GM18870 (cell line): ENCODE data around the gene CEP350.

ENCODE experiments used
- ATAC-seq: cut with Tn5 transposase; IDR thresholded peaks from one replicate; pipeline ENCODE4 v1.9.1; 2021; ENCODE audit warnings: moderate library complexity; ENCODE audit not compliant: unreplicated experiment

The CEP350 gene

GRCh38 chr1:180046674-180047073 lies 92.1 kb downstream of the CEP350 start:
- no peak for ATAC-seq

GRCh38 chr1:180053594-180054567 lies 99.3 kb downstream of the CEP350 start:
- no peak for ATAC-seq

DNA sequence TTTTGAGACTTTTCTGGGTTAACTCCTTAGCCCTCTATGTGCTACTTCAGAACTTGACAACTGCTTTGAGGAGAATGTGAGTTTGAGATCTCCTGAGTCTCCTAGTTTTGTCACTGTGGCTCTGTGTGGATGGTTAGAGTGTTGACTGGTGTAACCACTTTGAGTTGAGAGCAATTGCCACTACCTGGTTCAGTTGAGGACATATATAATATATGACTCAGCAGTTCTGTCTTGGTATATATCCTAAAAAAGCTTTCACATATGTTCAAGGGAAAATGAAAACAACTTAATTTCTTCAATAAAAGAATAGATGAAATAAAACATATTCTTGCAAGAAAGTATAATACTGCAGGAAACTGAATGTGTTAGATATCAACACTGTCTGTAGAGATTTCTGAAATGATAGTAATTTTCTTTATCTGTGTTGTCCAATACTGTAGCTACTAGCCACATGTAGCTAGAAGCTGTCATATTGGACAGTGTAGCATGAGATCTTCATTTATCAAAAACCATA lies 103.3 kb downstream of the CEP350 start:
- no peak for ATAC-seq

DNA sequence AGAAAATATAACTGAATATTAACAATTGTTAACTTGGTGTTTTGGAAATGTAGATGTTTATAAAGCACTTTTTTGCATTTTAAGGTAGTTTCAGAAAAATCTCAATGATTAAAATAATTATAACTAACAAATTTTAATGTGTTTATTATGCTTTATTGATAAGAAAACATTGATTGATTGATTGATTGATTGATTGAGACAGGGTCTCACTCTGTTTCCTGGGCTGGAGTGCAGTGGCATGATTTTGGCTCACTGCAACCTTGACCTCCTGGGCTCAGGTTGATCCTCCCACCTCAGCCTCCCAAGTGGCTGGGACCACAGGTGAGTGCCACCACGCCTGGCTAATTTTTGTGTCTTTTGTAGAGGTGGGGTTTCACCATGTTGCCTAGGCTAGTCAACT lies 106.4 kb downstream of the CEP350 start:
- no peak for ATAC-seq

DNA sequence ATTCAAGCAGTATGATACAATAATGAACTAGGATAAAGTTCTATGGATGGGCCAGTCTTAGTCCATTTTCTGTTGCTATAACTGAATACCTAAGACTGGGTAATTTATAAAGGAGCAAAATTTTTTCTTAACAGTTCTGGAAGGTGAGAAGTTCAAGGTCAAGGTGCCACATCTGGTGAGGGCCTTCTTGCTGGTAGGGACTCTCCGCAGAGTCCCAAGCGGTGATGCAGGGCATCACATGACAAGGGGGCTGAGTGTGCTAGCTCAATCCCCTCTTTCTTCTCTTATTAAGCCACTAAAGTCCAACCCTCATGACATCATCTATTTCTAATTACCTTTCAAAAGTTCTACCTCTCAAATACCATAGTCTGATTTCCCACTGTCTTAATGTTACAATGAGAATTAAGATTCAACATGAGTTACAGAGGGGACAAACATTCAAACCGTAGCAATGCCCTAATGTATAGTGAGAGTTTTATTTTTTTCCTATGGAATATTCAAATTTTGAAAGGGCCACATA lies 107.9 kb downstream of the CEP350 start:
- ATAC-seq = no peak

DNA sequence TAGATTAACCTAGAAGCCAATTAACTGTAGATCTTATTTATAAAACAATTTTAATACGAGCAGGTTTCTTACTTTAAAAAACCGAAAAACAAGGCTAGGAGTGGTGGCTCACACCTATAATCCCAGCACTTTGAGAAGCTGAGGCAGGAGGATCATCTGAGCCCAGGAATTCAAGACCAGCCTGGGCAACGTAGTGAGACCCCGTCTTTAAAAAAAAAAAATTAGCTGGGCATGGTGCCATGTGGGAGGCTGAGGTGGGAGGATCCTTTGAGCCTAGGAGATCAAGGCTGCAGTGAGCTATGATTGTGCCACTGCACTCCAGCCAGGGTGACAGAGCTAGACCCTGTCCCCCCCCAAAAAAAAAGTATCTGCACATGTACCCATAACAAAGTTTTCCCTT lies 110.8 kb downstream of the CEP350 start:
- no peak for ATAC-seq

GRCh38 chr1:180066150-180066549 lies 111.5 kb downstream of the CEP350 start:
- no peak for ATAC-seq

GRCh38 chr1:180070286-180070685 lies 115.7 kb downstream of the CEP350 start:
- ATAC-seq = no peak

DNA sequence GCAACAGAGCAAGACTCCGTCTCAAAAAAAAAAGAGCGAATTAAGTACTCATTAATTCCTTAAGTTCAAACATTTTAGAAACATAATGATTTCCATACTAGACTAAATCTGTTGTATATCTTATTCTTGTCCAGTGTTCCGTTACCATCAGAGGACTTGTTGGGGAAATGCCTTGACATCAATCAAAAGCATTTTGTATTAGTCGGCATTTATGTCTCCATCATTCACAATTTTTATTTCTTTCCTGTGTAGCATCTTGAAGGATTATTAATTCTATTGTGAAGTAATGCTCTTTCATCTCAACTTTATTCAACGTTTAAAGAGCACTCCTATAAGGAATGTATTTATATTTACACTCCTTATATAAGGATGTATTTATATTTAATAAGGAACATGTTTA lies 117.1 kb downstream of the CEP350 start:
- ATAC-seq = no peak

DNA sequence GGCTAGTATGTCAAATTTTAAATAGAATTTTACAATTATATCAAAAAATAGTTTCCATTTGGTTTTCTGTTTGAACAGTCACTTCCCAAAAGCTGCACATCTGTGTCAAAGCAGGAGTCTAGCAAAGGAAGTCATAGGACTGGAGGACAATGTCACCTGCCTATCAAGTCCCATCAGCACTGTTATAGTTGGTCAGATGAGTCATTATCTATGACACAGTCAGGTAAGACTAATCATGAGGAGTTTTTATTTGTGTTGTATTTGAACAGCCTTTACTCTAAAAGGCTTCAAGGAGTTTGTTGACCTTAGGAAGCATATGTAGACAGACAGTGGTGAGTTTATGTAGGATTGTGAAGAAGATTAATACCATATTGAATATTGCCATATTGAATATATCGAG lies 125.8 kb downstream of the CEP350 start:
- no peak for ATAC-seq

GRCh38 chr1:180081474-180081873 lies 126.9 kb downstream of the CEP350 start:
- ATAC-seq = no peak

GRCh38 chr1:180083164-180083563 lies 128.6 kb downstream of the CEP350 start:
- ATAC-seq = no peak

DNA sequence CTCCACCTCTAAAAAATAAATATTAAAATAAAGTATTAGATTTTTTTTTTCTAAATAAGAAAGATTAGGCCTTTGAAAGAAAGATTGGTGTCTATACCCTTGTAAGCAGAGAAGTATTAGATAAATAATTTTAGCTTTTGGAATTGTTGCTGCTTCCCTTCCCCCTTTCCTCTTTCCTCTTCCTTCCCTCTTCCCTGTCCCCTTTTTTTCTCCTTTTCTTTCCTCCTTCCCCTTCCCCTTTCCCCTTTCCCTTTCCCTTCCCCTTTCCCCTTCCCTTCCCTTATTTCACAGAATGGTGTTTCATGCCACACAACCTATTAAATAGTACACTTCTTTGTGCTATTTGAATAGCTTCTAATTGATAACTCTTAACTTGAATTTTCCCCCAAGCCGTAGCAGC lies 130.3 kb downstream of the CEP350 start:
- no peak for ATAC-seq

GRCh38 chr1:180085331-180085730 lies 130.7 kb downstream of the CEP350 start:
- no peak for ATAC-seq

GRCh38 chr1:180092931-180093650 lies 138.5 kb downstream of the CEP350 start:
- no peak for ATAC-seq

- ATAC-seq = no peak
Measured at GRCh38 chr1:180094705-180095295, 140.2 kb downstream of the CEP350 start.

DNA sequence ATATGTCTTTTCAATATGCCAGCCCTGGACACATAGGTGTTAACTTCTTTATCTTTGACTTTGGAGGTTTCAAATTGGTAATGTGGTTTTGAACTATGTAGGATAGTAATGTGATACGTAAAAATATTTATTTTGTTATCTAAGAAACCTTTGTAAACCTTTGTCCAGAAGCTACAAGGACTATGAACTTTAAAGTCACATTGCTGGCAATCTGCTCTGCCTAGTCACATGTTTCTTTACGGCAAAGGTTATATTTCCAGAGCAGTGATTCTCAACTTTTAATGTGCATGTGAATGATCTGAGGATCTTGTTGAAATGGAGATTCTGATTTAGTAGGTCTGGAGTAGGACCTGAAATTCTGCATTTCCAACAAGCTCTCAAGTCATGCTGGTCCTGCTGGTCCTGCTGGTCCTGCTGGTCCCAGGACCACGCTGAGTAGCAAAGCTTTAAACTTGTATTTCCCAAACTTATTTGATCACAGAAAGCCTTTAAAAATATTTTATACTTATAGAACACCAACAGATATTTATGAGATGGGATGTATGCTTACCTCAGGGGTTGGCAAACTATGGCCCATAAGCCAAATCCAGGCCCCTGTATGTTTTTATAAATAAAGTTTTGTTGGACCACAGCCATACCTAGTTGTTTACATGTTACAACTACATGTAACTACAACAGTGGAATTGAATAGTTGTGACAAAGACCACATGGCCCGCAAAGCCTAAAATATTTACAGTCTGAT lies 142.1 kb downstream of the CEP350 start:
- ATAC-seq = no peak

DNA sequence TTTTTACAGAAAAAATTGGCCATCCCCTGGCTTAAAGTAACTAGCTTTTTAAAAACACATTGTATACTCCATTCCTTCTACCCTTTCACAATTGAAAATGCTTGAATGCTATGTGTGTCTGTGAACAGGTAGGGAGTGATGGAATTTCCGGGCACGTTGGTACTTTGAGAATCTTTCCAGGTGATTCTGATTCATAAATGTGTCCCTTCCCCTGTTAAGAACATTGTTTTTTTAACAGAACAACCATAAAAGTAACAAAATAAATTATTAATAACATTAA lies 142.7 kb downstream of the CEP350 start:
- no peak for ATAC-seq

DNA sequence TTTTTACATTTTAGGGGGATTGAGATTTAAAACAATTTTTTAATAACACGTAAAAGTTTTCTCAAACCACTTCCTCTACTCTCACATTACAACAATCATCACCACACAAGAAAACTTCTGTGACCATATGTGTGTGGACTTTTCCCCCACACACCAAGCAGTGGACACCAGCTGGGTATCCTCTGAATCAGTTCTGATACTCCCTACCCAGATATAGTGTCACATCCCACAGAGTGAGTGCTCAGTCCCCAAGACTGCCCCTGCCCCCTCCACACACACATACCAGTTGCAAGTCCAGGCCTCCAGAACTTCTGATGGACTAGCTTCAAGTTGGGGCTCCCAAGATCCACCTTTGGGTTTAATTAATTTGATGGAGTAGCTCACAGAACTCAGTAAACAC lies 146.8 kb downstream of the CEP350 start:
- no peak for ATAC-seq

GRCh38 chr1:180103819-180104218 lies 149.2 kb downstream of the CEP350 start:
- no peak for ATAC-seq

- no peak for ATAC-seq
Measured at GRCh38 chr1:180112091-180112490, 157.5 kb downstream of the CEP350 start.
